ENCODE data around the gene DHX8.

DHX8 gene

GRCh38 chr17:43526886-43527648 is 43.3 kb downstream of the DHX8 start:
- DNase-seq: no peak

GRCh38 chr17:43528319-43528987 is 44.7 kb downstream of the DHX8 start:
- no peak for DNase-seq

GRCh38 chr17:43528988-43529814 is 45.4 kb downstream of the DHX8 start:
- no peak for DNase-seq

GRCh38 chr17:43529947-43530287 is 46.1 kb downstream of the DHX8 start:
- DNase-seq: no peak

- DNase-seq: peak; percentile 78
Measured at GRCh38 chr17:43530288-43531081, 46.7 kb downstream of the DHX8 start.

GRCh38 chr17:43531082-43531378 is 47.3 kb downstream of the DHX8 start:
- DNase-seq: no peak

GRCh38 chr17:43531955-43532354 is 48.2 kb downstream of the DHX8 start:
- no peak for DNase-seq

- DNase-seq: no peak
Measured at GRCh38 chr17:43532581-43532980, 48.8 kb downstream of the DHX8 start.

- no peak for DNase-seq
Measured at GRCh38 chr17:43533699-43534098, 49.9 kb downstream of the DHX8 start.

GRCh38 chr17:43534909-43535308 is 51.1 kb downstream of the DHX8 start:
- no peak for DNase-seq

- DNase-seq: peak; percentile 21
Measured at GRCh38 chr17:43536236-43536992, 52.6 kb downstream of the DHX8 start.

GRCh38 chr17:43540821-43541674 is 57.3 kb downstream of the DHX8 start:
- peak; percentile 60 for DNase-seq

- no peak for DNase-seq
Measured at GRCh38 chr17:43542859-43543258, 59.1 kb downstream of the DHX8 start.

GRCh38 chr17:43543300-43543699 is 59.5 kb downstream of the DHX8 start:
- no peak for DNase-seq

- no peak for DNase-seq
Measured at GRCh38 chr17:43543771-43544575, 60.2 kb downstream of the DHX8 start.

- DNase-seq: no peak
Measured at GRCh38 chr17:43545383-43545632, 61.5 kb downstream of the DHX8 start.

- DNase-seq: peak; percentile 86
Measured at GRCh38 chr17:43546319-43547188, 62.8 kb downstream of the DHX8 start, which contains the start of gene ETV4. Gene ETV4, minus strand, starts transcription at chr17:43546340. Its CDS starts 723 bp downstream, at chr17:43545617.

GRCh38 chr17:43547189-43547550 is 63.4 kb downstream of the DHX8 start:
- DNase-seq: no peak

GRCh38 chr17:43547659-43548256 is 64.0 kb downstream of the DHX8 start:
- DNase-seq: no peak

Data from NCI-H1436 (cell line).